ENCODE measurements around the gene BTG4.
A peak's percentile ranks its signal among the peaks of the same experiment; 100 is the strongest.

BTG4 gene

GRCh38 chr11:111479666-111480065 lies 32.5 kb downstream of the BTG4 start:
- no peak for DNase-seq

- no peak for DNase-seq
Measured at GRCh38 chr11:111477898-111478297, 34.3 kb downstream of the BTG4 start.

DNA sequence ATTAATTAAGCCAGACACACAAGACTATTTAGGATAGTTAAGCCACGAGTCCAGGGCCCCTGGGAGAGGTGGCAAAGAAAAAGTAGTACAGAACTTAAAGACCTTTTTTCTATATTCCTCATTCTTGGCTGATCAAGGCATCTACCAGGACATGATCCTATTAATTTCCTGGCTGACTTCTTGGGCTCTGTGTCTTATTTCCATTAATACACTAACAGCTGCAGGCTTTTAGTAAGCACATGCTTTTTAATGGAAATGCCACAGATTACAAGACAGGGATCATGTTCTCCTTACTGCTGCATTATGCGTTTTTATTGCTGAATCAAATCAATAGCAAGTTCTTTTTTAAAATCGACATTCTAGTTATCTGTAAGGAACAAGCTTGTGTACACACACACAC lies 35.2 kb downstream of the BTG4 start:
- no peak for DNase-seq

- DNase-seq = no peak
Measured at GRCh38 chr11:111476366-111476765, 35.8 kb downstream of the BTG4 start.

GRCh38 chr11:111474432-111474831 lies 37.8 kb downstream of the BTG4 start:
- DNase-seq = no peak

DNA sequence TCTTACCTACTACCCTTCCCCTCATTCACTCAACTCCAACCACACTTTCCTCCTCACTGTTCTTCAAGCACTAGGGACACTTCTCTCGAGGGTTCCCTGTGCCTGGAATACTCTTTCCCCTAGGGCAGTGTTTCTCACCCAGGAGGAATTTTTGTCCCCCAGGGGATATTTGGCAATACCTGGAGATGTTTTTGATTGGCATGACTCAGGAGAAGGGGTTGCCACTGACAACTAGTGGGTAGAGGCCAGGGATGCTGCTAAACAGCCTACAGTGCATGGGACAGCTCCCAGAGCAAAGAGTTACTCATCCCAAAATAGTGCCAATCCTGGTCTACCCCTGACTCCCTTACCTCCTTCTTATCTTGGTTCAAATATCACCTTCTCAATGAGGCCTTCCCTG lies 40.0 kb downstream of the BTG4 start:
- no peak for DNase-seq

DNA sequence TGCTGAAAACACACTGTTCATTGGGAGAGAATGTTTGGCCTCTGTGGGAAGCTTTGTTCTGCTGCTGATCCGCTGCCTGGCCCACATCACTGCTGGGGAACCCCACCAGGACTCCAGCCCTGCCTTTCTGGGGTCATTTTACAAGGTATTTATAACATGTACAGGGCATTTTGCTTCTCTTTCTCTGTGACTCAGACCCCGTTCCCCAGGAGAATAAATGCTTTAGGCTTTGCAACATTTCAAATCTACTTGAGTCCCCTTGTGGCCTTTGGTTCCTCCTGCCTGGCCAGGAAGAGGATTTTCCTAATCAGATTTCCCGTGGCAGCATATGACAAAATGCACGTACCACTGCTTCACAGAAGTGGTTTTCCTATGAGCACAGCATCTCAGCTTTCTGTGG lies 43.0 kb downstream of the BTG4 start:
- no peak for DNase-seq

DNA sequence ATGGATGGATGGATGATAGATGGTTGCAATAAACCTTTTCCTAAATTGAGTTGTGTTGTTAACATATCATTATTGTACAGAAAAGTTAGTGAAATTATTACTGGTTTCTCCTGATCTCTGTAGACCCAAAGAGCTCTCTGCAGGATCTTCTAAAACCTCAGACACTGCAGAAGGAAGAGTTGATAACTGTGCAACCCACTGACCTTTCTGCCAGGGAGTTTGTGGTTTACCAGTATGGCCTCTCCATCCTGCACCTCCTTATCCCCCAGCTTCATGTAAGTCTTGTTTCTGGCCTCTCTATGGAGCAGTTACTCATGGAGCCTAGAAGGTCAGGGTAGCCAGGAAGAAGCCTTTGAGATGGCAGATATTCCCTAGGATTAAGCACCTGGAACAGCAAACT lies 45.6 kb downstream of the BTG4 start:
- no peak for DNase-seq

- DNase-seq = no peak
Measured at GRCh38 chr11:111465400-111465799, 46.8 kb downstream of the BTG4 start.

DNA sequence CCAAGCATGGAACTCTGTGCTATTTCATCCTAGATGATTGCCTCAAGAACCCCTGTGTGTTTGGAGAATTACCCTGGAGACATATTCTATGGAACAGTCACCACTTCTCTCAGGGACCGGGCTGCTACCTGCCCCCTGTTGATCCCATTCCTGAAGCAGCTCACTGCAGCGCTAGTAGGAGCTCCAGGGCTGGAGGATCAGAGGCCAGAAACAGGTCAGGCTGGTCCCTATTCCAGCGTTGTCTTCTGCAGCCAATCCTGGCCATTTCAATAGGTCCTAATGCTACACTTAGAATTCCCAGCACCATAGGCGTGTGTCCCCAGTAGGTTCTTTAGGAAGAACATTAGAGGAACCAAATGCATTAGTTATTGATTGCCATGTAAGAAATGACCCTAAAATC lies 48.9 kb downstream of the BTG4 start:
- no peak for DNase-seq

- DNase-seq = no peak
Measured at GRCh38 chr11:111462329-111462728, 49.9 kb downstream of the BTG4 start.

DNA sequence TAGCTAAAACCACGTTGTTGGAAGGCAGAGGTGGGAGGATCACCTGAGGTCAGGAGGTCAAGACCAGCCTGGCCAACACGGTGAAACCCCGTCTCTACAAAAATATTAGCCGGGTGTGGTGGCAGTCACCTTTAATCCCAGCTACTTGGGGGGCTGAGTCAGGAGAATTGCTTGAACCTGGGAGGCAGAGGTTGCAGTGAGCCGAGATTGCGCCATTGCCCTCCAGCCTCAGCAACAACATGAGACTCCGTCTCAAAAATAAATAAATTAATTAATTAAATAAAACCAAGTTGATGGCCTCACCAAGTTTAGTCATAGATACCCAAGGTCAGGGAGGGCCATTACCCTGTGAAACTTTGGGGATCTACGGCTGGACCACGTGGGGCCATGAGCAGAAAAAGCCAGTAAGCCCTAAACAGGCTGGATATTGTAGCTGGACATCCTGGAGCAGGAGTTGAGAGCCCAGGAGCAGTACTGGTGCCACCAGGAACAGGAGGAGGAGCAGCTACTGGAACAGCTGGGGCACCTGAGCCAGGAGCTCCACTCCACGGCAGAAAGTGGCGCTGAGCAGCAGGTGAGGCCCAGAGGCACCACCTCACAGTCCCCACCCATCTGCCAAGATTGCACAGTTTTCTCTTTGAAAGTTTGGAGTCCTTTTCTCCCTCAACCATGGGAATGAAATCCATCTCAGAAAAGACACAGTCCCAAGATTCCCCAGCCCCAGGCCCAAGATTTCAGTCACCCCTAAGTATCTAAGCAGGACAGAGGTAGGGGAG lies 50.5 kb downstream of the BTG4 start:
- no peak for DNase-seq

DNA sequence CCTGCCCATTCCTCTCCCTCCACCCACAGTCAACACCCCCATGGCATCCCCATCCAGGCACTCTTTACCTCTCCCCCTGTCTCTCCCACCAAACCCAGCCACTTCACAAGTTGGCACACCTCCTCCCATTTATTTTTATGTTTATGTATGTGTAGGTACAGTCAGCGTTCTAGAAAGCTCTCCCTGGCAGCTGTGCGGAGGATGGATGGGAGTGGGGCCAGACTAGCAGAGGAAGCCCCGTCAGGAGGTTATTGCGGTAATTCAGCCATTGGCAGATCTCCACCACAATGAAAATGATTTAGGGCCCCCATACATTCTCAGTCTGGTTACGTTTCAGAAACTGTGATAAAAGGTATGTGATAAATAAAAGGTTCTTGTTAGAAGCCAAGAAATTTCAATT lies 51.3 kb downstream of the BTG4 start:
- DNase-seq = no peak

- no peak for DNase-seq
Measured at GRCh38 chr11:111460340-111460739, 51.8 kb downstream of the BTG4 start.

DNA sequence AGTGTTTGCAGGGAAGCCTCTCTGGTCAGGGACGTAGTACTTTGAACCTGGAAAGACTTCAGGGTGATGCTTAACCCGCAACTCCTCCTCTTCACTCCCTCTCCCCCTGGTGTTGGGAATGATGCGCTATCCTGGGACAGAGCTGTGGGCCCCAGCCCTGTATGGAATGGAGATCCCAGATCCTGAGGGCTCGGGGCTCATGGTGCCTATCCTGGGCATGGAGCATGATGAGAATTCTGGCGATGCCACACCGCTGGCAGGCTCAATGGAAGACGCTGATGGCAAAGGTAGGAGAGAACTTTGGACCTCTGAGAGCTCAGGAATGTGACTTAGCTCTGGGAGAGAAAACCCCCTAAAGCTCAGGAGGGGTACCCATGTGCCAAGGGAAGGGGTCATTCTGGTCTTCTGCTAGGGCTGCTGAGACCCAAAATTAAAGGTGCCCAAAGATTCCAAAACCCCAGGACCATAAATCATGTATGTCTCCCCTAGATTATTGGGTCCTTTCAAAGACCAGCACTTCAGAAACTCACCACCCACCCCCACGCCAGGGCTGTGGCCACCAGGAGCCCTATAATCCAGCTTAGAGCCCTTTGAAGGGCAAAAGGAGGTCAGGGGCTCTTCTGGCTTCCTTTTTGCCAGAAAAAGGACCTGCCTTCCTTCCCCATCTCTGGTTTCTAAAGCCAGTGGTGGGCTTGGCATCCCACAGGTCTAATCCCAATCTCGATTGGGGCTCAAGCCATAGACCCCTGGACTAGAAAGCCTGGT lies 52.5 kb downstream of the BTG4 start:
- no peak for DNase-seq

DNA sequence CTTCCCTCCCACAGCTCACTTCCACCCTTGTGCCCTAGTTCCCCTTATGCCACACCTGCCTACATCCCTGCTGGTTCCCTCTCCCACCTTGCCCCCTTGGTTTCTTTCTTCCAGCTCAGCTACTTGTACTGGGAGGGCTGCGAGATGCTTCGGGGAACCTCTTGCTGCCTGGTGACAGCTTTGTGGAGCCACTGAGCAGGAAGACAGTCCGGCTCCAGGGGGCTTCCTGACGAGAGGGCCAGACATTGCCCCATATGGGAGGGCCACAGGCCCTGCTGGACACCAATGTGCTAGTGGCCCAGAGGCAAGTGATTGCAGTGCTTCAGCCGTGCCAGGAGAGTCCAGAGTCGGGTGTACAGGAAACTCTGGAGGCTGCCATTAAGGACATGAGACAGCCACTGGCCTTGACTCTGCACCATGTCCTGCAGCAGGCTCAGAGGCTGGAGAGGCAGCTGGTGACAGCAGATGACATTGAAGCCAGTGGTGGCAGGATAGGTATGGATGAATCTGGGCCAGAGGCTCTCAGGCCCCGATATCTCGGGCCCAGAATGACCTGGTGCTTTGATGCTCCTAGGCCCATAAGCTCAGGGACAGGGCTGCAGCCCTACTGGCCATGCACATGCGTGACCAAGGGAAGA lies 54.3 kb downstream of the BTG4 start:
- DNase-seq = no peak

GRCh38 chr11:111456859-111457730 lies 55.1 kb downstream of the BTG4 start:
- DNase-seq = no peak

GRCh38 chr11:111456086-111456858 lies 55.9 kb downstream of the BTG4 start:
- no peak for DNase-seq

GRCh38 chr11:111455291-111456085 lies 56.7 kb downstream of the BTG4 start:
- no peak for DNase-seq

- DNase-seq = peak; percentile 63 to 74
Measured at GRCh38 chr11:111454561-111455192, 57.5 kb downstream of the BTG4 start.

Data from stimulated activated CD4-positive, alpha-beta T cell treated with anti-CD3 and anti-CD28 coated beads, Interleukin-2, amount 100 ng/mL, for 48 hours (primary cell).